NCI-H2171 (cell line): ENCODE results near the gene POTEJ.
"Not testable (repeated sequence)": the region's sequence is repeated elsewhere in the genome, so short reads cannot be mapped to it uniquely, and the experiment has no call there.

Source experiments
- DNase-seq: peaks from one replicate; lab custom pipeline; 2025; lab: John Stamatoyannopoulos, UW

The POTEJ gene

GRCh38 chr2:130601648-130602302 lies 9.5 kb upstream of the POTEJ start:
- not testable (repeated sequence) for DNase-seq

GRCh38 chr2:130608276-130609001 lies 2.8 kb upstream of the POTEJ start:
- not testable (repeated sequence) for DNase-seq

- not testable (repeated sequence) for DNase-seq
Measured at GRCh38 chr2:130609002-130609920, 2.0 kb upstream of the POTEJ start.

GRCh38 chr2:130610486-130610885 lies 754 bp upstream of the POTEJ start:
- not testable (repeated sequence) for DNase-seq

GRCh38 chr2:130628784-130629475 lies 17.7 kb downstream of the POTEJ start:
- DNase-seq, result not testable (repeated sequence)

GRCh38 chr2:130638973-130639372 lies 27.7 kb downstream of the POTEJ start:
- not testable (repeated sequence) for DNase-seq

GRCh38 chr2:130641688-130642087 lies 30.4 kb downstream of the POTEJ start:
- DNase-seq, result not testable (repeated sequence)

GRCh38 chr2:130649285-130649684 lies 38.0 kb downstream of the POTEJ start:
- not testable (repeated sequence) for DNase-seq

GRCh38 chr2:130664506-130664905 lies 53.3 kb downstream of the POTEJ start:
- DNase-seq, result not testable (repeated sequence)

GRCh38 chr2:130665596-130665995 lies 54.4 kb downstream of the POTEJ start:
- not testable (repeated sequence) for DNase-seq

- not testable (repeated sequence) for DNase-seq
Measured at GRCh38 chr2:130667516-130667915, 56.3 kb downstream of the POTEJ start.

- DNase-seq, result not testable (repeated sequence)
Measured at GRCh38 chr2:130670026-130670745, 58.9 kb downstream of the POTEJ start.

GRCh38 chr2:130692041-130692770 lies 81.0 kb downstream of the POTEJ start:
- DNase-seq, result not testable (repeated sequence)

GRCh38 chr2:130693474-130693873 lies 82.2 kb downstream of the POTEJ start:
- DNase-seq, result not testable (repeated sequence)

- not testable (repeated sequence) for DNase-seq
Measured at GRCh38 chr2:130703250-130703649, 92.0 kb downstream of the POTEJ start.
